ENCODE results near the gene ETV6.

Gene ETV6

DNA sequence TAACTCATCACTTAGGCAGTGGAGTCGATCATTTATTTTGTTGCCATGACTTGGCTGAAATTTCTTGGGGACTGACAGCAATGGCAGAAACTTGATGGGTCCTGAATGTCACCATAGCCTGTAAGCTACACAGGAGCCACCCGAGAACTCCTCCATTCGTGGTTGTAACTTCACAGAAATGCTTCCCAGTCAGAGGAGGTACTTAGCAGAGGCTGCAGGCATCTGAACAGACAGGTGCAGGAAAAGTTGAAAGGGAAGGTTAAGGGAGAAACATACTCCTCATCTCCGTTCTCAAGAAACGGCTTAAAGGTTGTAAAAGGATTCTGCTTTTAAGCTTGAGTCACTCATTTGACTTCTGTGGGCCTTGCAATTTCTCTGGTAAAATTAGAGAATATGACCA, 47.7 kb downstream of the ETV6 start:
- DNase-seq: no peak

DNA sequence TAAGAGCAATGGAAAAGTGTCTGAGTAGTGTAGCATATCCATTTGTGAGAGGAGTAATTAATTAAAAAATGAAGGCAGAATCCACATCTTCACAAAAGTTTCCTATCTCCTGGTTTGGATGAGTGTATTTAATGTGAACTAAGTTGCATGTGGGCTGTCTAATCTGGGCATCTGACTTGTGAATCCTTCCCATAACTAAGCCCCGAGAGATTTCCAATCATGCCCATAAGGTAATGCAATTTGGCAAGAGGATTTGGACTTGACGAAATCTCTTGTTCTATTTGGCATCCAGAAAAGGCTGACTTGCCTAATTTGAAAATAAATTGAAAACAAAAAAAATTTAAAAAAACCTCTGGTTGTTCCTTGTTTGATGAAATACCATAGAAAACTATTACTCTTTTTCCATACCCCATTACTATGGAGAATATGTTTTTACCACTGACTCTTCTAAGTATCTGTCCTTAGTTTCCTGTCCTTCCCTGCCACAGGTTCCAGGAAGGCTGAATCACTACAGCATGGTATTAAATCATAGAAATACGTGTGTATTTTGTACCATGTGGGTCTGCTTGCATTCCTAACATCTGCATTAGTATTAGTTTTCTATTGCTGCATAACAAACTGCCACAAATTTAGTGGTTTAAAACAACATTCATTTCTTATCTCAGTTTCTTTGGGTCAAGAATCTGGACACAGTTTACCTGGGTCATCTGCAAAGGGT, 48.4 kb downstream of the ETV6 start:
- no peak for DNase-seq

DNA sequence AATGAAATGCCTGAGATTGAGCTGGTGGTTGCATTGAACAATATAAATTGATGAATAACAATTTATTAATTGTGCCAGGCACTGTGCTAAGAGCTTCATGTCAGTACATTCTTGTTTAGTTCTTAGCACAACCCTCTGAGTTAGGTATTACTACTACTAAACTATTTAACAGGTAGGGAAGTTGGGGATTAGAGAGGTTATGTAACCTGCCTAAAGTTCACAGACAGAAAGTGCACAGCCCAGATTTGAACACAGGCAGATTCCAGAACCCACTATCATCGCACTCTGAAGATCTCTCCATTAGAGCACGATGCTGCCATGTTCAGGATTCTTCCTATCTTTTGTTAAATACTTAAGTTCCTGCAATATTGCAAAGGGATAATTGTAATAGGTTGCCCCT, 49.3 kb downstream of the ETV6 start:
- DNase-seq: no peak

DNA sequence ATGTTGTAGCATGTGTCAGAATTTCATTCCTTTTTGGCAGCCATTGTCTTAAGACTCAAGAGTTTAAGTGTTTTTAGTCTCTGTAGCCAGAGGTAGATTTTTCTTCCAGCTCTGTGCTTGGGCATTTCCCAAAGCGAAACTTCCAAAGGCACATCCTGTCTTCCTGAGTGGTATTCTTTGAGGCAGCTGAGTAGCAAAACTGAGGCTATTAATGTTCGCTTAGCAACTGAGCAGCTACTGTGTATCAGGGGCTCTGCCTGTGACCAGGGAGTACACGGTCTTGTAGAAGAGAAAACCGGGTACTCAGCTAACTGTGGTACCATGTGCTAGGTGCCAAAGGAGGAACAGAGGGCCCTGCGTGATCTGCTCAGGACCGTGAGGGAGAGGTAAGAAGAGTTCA, 52.0 kb downstream of the ETV6 start:
- no peak for DNase-seq

DNA sequence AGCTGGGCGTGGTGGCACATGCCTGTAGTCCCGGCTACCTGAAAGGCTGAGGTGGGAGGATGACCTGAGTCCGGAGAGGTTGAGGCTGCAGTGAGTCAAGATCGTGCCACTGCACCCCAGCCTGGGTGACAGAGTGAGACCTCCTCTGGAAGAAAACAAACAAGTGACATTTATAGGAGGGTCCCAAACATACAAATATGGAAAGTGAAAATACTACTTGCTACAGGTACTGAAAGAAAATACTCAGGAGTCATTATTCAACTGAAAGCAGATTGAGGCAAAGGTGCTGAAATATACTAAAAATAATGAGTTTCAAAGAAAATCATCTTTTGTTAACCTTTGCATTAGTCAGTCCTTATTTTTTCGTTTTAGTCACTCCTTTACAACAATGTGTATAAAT, 53.5 kb downstream of the ETV6 start:
- no peak for DNase-seq

DNA sequence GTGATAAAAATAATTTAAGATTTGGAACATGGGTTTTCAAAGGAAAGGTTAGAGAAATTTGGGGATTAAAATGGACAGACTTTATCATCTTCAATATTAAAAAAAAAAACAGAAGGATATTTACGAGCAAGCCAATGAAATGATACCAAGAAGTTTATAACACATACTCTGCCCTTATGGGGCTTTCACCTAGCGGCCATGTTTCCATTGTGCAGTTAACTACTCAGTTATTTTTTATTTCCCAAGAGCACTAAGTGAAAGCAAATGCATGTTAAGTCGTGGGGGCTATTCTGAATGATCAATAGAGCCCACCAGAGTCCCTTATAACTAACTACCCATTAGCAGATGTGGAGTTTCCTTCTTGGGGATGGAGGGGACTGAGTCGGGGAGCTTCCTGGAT, 53.9 kb downstream of the ETV6 start:
- DNase-seq: no peak

DNA sequence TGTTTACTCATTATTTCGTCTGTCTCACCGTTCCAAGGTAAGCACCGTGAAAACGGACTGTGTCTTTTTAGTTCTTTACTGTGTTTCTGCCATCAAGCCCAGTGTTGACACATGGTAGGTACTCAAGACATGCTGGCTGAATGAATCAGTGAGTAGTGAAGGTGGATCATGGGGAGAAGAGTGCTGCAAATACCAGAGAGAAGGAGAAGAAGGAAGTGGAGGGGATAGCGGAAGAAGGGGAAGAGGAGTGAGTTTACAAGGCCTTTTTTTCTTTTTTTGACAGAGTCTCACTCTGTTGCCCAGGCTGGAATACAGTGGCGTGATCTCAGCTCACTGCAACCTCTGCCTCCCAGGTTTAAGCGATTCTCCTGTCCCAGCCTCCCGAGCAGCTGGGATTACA, 54.6 kb downstream of the ETV6 start:
- no peak for DNase-seq

DNA sequence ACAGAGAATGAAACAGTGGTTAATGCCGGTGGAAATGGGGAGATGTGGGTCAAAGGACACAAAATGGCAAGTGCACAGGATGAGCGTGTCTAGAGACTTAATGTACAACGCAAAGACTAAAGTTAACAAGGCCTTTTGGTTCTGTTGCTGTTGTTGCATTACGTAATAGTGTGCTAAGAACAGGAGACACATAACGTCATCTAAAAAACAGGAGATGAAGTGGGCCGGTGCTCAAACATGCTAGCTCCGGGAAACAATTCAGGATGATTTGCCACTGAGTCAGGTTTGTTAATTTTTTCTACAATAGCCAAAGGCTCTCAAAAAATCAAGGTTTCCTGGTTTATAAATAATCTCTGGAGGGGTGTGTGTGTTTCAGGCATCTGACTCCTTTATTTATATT, 55.5 kb downstream of the ETV6 start:
- DNase-seq: no peak

DNA sequence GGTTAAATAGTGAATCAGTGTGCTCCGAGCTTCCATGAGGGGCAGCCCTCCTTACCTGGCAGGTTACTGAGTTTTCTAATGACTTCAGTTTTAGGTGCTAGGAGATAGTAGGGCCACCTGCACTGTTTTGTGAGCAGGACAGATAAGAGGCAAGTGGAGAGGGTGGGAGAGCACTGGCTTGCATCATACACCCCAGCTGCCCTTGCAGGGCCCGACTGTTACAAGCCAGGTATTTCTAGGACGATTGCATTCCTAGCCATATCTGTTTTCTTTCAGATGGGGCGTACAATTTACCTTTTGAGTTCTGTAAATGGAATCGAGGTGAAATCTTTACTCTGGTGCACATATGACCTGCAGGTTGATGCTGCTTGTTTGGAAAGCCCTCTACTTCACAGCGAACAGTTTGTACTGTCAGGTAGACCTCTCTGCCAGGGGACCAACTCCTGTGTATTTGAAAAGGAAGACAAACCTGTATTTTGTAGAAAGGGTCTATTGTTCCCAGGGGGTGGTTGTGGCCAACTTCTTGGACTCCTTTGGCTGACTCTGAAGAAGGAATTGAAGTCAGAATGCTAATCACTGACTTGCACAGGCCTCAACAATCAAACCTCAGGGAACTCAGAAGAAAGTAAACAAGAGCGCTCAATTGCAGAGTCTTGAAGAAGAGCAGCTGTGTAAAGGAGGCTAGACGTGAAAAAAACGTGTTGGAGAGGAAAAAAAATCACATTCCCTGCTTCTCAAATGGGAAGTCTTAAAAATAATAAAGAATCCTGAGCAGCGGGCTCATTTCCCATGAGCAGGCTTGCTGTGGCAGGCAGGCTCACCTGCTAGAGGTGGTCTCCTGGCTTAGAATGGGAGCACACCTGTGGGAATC, 57.3 kb downstream of the ETV6 start:
- DNase-seq: no peak

DNA sequence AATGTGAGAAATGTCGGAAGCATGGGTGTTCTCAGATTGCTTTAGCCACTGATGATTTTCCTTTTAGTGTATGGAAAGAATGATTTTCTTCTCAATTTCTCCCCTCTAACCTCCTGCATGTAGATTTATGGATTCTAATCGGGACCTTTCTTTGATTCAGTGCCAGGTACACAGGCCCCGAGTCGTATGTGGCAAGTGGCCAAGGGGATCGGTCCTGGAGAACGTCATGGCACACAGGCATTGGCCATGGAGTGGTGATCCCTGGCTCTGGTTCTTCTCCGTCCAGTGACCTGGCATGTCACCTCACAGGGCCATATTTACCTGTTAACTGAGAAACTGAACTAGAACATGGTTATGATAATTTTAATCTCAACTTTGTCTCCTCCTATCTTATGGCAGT, 58.1 kb downstream of the ETV6 start:
- DNase-seq: no peak

DNA sequence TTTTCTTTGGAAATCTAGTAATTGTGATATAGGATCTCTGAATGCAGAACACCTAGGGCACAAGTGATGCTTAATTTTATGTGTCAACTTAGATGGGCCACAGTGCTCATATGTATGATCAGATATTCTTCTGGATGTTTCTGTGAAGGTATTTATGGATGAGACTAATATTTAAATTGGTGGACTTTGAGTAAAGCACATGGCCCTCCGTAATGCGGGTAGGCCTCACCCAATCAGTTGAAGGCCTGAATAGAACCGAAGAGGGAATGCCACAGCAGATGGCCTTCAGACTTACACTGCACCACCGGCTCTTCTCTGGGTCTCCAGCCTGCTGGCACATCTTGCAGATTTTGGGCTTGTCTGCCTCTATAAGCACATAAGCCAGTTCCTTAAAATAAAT, 60.0 kb downstream of the ETV6 start:
- DNase-seq: no peak

DNA sequence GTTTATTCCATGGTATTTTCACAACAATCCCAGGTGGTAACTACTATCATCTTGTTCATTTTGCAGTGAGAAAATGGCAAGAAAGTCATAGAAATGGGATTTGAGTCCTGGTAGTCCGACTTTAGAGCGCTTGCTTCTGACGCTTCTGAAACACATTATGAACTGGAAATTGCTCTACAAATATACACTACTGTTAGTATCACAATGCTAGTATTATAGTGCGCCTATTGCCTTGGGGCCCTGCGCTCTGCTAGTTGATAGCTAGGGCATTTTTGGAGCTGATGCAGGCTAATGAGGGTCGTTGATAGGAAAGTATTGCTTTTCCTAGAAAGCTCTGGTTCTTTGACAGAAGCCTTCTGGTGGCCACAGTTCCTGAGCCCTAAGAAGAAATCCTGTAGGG, 61.0 kb downstream of the ETV6 start:
- no peak for DNase-seq

DNA sequence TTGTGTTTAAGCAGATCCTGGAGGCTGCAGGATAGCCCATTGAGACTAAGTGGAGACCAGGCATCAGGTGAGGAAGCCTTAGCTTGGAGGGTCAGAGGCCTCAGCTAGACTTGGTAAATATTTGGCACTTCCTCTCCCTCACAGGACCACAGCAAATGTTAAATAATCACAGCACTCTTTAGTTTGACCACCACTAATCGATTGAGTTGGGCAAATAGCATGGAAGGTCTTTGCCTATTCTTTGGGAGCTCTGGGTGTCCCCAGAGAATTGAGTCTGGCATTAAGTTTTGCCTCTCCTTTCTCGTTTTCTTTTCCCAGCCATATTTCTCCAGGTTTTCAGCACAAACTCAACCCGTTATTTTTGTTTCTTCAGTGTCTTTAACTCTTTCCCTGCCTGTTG, 61.4 kb downstream of the ETV6 start:
- no peak for DNase-seq

DNA sequence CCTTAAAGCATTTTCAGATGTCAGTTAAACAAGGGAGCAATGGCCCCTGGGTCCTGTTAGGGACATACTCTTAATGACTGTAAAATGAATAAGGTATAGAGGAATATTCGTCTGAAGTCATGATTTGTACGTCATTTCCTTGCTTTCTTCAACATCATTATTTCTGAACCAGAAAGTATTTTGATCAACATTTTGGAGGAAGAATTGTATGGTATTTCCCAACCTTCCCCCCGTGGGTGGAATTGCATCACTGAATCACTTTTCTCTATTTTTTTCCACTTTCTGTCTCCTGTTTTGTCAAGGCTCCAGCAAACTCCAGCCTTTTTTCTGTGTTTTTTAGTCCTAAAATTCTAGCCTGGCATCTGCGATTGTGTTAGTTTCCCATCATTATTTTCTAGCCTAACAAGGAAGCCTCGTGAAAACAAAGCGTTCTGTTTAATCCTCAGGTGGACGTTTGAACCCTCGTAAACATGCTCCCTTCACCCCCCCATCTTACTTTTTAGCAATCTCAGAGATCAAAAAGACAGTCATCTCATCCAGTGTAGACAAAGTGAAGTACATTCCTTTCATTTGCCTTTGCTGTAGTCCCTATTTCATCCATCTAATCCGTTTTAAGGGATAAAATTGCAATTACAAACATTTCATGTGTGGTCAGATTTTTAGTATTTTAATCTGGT, 62.3 kb downstream of the ETV6 start:
- no peak for DNase-seq

DNA sequence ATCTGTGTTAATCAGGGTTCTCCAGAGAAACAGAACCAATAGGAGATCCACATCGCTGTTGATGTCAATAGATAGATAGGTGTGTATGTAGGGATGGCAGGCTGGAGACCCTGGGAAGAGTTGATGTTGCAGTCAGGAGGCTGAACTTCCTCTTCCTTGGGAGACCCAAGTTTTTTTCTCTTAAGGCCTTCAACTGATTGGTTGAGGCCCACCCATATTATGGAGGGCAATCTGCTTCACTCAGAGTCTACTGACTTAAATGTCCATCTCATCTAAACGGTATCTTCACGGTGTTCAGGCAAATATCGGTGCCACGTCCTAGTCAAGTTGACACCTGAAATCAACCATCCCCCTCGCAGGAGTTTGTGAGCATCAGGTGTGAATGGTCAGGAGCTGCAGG, 63.0 kb downstream of the ETV6 start:
- DNase-seq: no peak

DNA sequence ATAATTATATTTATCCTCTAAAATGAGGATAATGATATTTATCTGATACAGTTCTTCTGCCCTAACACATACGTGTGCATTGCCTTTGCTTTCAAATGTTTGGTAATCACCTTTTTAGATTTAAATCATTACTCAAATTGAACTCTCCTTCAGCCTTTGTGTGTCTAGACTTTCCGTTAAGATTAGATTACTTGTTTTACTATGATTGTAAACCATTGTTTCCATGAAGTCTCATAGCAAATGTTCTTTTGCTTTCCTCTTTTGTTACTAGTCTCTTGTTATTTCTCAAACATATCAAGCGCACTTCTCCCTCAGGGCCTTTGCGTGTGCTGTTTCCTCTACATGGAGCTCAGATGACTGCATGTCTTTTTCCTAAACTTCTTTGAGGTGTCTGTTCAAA, 63.7 kb downstream of the ETV6 start:
- DNase-seq: no peak

DNA sequence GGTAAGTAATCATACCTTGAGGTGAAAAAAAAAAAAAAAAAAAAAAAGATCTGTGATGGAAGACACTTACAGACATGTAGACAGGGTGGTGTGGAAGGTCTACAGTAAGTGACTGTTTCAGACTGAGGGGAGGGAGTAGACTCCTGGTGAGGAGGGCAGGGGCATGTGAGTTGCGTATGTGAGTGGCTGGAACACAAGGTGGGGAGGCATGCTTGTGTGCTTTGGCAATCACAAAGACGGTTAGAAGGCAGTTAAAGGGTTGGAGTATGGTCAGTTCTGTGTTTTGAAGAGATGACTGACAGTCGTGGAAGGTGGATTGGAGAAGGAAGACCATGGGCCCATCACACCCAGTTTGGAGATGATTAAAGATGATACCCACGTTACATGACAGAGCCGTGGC, 65.2 kb downstream of the ETV6 start:
- DNase-seq: no peak

DNA sequence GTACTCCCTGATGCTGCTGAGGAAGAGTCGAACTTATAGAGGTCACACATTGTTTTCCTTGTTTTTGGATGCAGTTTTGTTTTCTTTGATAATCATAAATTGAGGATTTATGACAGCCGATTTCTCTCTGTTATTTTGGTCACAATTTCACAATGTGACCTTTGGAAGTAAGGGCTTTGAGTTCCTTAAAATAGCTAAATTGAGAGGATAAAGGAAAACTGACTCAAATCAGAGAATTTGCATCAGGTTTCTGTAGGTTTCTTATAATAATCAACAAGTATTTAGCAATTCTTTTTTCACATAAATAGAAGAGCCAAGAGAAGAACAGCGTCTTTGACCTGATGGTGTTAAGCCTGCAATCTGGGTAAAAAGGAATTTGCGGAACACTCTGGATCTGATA, 66.1 kb downstream of the ETV6 start:
- DNase-seq: no peak

DNA sequence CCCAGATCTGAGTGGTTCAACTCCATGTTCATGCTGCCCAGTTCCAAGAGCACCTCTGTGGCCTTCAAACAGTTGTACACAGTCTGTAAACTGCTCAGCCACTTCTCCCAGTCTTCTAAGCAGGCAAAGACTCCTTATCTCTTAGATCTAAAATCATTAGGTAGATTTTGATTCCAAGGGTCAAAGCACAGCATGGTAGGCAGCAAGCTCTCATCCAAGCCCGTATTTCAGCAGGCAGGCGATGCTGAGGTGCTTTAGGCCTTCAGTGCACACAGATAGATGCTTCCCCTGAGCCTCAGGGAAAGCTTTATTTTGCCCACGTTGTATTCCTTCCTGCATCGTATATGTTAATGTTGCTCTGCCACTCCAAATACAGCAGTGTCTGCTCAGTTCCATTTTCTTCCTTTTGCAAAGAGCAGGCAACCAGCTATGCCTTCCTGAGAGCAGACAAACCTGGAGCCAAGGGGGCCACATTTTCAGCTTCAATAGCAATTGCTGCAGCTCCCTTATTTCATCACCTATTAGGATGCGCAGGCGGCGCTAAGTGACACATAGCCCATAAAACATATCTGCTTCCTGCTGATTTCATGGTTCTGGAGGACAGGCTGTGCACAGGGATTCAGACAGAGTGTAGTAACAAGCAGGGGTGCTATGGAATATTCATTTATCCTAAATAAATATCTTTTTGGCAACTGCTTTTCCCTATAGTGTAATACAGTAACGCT, 67.5 kb downstream of the ETV6 start:
- DNase-seq: no peak

DNA sequence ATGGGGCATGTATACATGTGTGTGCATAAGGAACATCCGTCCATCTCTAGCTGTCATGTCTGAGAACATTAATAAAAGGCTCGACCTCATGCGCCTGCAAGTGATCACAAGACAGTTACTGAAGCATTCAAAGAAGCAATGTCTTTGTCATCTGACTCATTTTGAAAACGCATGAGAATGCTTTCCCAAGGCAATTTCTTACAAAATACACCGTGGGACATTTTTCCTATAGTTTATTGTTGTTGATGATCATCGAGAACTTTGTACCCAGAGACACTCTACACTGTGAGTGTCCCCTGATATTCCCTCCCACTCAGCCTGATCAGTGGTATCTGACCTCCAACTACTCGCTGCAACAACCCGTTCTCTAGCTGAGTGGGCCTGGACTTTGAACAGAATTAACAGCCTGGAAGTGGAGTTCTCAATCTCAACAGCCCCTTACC, 68.1 kb downstream of the ETV6 start:
- no peak for DNase-seq

DNA sequence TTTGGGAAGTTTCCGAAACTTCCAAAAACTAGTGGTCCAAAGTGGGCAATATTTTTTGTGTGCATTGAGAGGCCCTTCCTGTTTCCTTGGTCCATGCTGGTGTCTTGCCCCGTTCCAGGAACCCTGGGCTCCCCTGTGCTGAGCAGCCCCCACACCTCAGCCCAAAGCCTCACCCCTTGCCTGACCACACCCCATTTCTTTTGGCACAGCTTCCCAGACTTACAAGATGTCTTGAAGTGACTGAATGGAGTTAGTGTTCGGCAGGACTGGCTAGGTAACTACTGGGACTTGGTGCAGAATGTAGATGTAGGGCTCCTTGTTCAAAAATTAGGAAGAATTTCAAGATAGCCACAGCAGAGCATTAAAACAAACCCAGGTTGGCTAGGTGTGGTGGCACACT, 68.6 kb downstream of the ETV6 start:
- no peak for DNase-seq

DNA sequence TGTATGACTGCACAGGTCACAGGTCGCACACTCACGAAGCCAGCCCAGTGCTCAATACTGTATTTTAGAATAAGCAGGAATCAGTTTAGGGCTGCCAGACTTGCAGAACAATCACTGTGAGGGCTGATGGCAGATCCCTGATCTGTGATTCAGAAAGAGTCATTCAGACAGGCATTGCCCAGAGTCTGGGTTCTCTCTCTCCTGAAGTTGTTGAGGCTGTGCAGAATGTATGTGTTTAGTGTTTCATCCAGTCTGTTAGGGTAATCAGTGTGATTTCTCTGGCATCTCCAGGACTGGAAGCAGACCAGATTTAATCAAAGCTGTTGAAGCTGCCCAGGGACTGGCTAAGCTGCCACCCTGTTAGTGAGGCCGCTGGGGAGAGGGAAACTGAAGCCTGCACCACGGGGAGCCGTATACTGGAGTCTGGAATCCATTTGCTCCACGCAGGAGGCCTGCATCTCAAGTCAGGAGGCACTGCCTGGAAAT, 69.3 kb downstream of the ETV6 start:
- no peak for DNase-seq

DNA sequence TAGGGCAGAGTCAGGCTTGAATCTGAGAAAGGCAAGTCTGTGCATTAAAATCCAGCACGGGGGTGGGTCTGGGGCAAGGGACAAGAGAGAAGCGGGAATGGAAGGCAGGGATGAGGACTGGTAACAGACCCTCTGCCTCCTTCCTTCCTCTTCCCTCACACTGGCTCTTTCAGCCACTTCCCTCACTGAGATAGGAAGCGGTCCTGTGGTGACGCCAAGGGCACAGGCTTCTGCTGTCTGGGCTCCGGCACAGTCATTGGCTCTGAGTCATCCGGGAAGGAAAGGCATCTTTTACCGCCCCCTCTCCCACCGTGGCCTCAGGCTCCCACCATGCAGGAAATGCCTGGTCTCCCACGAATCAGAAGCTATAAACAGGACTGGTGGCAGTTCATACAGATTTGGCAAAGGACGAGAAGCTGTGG, 70.2 kb downstream of the ETV6 start:
- DNase-seq: no peak
